Fibroblast of lung (primary cell): ENCODE measurements around the gene EXTL2.
A peak's percentile ranks its signal among the peaks of the same experiment; 100 is the strongest.

Source experiments
- CTCF ChIP-seq, 2 donors: IDR thresholded peaks in 1 of 2; conservative IDR thresholded peaks in 1 of 2; 1 replicate in 1 of 2; 2 replicates in 1 of 2; pipeline ENCODE4 v1.5.1; 2011 to 2012; ENCODE audit warnings: low read length in 2 of 2, control low read depth in 1 of 2, inconsistent platforms in 1 of 2, low read depth in 1 of 2, mild to moderate bottlenecking in 1 of 2
- EZH2 ChIP-seq: IDR thresholded peaks from 2 replicates; pipeline ENCODE4 v1.5.1; 2012; ENCODE audit warnings: low read length, control low read depth, mild to moderate bottlenecking; ENCODE audit errors: missing control alignments

DNA sequence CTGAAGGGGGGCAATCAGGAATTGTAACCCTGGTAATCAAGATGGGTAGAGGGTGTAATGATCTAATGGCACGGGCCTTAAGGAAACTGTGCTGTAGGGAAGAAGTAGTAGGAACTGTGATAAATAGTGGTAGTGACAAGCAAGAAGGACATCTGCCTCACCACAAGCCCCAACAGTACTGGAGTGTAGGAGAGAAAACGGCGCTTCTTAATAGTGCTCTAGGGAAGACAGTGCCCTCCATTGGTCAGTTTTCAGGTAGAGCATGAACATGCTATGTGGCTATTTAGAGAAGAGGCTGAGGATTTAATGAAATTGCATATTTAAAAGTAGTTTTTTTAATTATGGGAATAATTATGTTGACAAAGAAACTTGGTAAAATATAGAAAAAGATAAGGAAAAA is 33.5 kb upstream of the EXTL2 start:
- peak in 1 of 2 donors; percentile 8 for TF ChIP-seq CTCF (conservative IDR thresholded peaks at IDR 0.05 in 1 of 2, IDR thresholded peaks at IDR 0.05 in 1 of 2; ENCODE audit: low read depth in 1 of 2, low read length in 2 of 2)
- no peak for TF ChIP-seq EZH2
